T-helper 17 cell (primary cell): ENCODE data around the gene KIF1A. TPM values are rescaled to one million over a fixed set of nuclear protein-coding genes. Genes with fewer than 3 reads are reported as not detected.
A peak's percentile ranks its signal among the peaks of the same experiment; 100 is the strongest.
"Not testable (repeated sequence)": the region's sequence is repeated elsewhere in the genome, so short reads cannot be mapped to it uniquely, and the experiment has no call there.

ENCODE experiments used
- ATAC-seq: fragments of 150-1000 bp; cut with Tn5 transposase; 2 replicates; pipeline ENCODE4 v1.10.0; 2021; ENCODE audit warnings: mild to moderate bottlenecking, moderate library complexity
- DNase-seq, 3 donors: peaks; one replicate each; pipeline versions ENCODE4 v3.0.0 to v3.0.0-alpha.2; 2020 to 2021
- H3K9me3 ChIP-seq: one replicate; pipeline ENCODE4 v1.7.0; 2013; ENCODE audit warnings: low read length, mild to moderate bottlenecking; ENCODE audit not compliant: control insufficient read depth, poor library complexity, severe bottlenecking
- H3K27ac Mint-ChIP-seq: one replicate; pipeline ENCODE4 v1.8.0; 2022; ENCODE audit warnings: mild to moderate bottlenecking, moderate library complexity, mixed read lengths
- H3K27me3 Mint-ChIP-seq: one replicate; pipeline ENCODE4 v1.8.0; 2022; ENCODE audit warnings: mixed read lengths
- H3K36me3 Mint-ChIP-seq: one replicate; pipeline ENCODE4 v1.8.0; 2022; ENCODE audit warnings: low read depth, mixed read lengths
- H3K4me1 Mint-ChIP-seq: one replicate; pipeline ENCODE4 v1.8.0; 2022; ENCODE audit warnings: mild to moderate bottlenecking, mixed read lengths
- H3K4me3 Mint-ChIP-seq: one replicate; pipeline ENCODE4 v1.8.0; 2022; ENCODE audit warnings: mild to moderate bottlenecking, moderate library complexity, mixed read lengths
- total RNA-seq, 4 donors: library from RNA in 2 of 4; stranded (reverse) in 2 of 4; gene quantifications; one replicate each; pipeline ENCODE4 v1.2.3 and lab custom pipeline; 2022 to 2026

KIF1A gene
- total RNA-seq, 2 donors from 2014 or later = 0.18 TPM; not detected in 1

DNA sequence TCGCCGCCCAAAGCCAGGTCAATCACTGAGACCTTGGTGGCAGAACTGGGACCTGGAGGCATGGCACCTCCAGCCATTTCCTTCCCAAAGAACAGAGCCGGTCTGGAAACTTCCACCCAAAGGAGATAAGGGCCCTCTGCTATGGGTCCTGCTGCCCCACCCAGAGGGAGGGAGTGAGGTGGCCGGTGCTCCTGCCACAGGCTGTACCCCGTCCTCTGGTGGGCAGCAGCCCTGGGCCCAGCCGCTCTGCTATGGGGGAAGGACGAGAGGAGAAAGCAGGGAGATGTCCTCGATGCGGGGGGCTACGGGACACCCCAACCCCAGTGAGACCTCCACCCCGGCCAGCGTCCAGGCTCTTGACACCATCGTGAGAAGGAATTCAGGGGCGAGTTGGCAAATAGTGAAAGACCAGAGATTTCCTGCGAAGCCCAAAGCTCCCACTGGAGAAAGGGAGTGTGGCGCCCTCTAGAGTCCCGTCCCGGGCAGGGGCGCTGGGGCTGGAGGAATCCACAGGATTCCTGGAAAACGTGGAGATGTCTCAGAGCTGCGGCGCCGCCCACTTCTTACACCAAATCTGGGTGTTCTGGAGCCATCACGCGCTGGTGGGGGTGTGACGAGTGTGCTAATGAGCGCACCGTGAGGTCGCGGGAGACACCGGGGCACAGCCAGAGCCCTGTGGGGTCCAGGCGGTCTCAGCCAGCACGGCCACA lies 121.0 kb downstream of the KIF1A start:
- not testable (repeated sequence) for H3K4me1 Mint-ChIP-seq, ATAC-seq, H3K27me3 Mint-ChIP-seq, H3K9me3 ChIP-seq, DNase-seq, H3K4me3 Mint-ChIP-seq, H3K36me3 Mint-ChIP-seq, H3K27ac Mint-ChIP-seq

DNA sequence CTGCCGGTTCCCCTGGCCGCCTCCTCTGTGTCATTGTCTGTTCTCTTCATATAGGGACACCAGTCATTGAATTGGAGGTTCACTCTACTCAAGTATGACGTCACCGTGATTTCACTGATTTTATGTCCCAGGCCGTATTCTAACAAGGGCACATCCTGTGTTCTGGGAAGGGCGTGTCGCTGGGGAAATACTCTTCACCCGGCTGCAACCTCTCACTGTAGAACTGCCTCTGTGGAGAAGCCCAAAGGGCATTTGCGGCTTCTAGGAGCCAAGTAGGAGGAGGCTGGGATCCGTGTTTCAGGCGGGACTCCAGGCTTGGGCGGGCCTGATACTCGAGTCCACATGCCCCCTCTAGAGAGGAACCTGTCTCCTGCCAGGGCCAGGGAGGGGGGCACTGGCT lies 123.5 kb downstream of the KIF1A start:
- not testable (repeated sequence) for ATAC-seq, H3K4me1 Mint-ChIP-seq, H3K9me3 ChIP-seq, H3K27ac Mint-ChIP-seq, H3K4me3 Mint-ChIP-seq, DNase-seq, H3K27me3 Mint-ChIP-seq, H3K36me3 Mint-ChIP-seq

DNA sequence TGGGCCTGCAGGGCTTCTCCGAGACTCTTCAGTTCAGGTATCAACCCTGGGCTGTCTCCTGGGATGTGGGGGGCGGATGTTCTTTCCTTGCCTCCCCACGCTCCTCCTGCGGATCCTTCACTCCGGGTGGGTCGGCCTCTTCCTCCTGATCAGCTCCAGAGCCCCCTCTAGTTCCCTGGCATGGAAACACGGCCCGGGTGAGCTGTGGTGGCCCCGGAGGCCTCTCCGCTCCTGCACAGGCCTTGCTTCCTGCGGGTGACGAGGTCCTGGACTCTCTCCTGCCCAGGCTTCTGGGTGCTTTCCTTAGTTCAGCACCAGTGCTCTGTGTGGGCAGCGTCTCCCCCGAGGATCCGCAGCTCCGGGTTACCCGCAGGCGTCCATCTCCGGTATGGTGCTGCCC lies 124.4 kb downstream of the KIF1A start:
- not testable (repeated sequence) for H3K4me1 Mint-ChIP-seq, H3K27me3 Mint-ChIP-seq, H3K36me3 Mint-ChIP-seq, H3K4me3 Mint-ChIP-seq, ATAC-seq, H3K27ac Mint-ChIP-seq, H3K9me3 ChIP-seq, DNase-seq

DNA sequence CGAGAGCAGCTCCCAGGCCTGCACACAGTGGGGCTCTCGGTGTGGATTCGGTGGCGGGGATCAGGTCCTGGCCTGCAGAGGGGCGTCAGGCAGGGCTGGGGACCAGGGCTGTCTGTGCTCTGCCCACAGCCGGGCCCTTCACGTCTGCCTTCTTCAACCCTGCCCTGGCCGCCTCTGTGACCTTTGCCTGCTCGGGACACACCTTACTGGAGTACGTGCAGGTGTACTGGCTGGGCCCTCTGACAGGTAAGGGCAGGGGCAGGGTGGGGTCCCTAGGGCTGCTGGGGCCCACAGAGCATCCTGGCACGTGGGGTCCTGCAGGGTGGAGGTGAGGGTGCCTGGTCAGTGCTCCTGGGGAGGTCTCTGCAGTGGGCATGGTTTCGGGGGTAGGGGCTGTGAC lies 125.7 kb downstream of the KIF1A start:
- not testable (repeated sequence) for H3K36me3 Mint-ChIP-seq, DNase-seq, H3K4me3 Mint-ChIP-seq, ATAC-seq, H3K27ac Mint-ChIP-seq, H3K4me1 Mint-ChIP-seq, H3K9me3 ChIP-seq, H3K27me3 Mint-ChIP-seq

DNA sequence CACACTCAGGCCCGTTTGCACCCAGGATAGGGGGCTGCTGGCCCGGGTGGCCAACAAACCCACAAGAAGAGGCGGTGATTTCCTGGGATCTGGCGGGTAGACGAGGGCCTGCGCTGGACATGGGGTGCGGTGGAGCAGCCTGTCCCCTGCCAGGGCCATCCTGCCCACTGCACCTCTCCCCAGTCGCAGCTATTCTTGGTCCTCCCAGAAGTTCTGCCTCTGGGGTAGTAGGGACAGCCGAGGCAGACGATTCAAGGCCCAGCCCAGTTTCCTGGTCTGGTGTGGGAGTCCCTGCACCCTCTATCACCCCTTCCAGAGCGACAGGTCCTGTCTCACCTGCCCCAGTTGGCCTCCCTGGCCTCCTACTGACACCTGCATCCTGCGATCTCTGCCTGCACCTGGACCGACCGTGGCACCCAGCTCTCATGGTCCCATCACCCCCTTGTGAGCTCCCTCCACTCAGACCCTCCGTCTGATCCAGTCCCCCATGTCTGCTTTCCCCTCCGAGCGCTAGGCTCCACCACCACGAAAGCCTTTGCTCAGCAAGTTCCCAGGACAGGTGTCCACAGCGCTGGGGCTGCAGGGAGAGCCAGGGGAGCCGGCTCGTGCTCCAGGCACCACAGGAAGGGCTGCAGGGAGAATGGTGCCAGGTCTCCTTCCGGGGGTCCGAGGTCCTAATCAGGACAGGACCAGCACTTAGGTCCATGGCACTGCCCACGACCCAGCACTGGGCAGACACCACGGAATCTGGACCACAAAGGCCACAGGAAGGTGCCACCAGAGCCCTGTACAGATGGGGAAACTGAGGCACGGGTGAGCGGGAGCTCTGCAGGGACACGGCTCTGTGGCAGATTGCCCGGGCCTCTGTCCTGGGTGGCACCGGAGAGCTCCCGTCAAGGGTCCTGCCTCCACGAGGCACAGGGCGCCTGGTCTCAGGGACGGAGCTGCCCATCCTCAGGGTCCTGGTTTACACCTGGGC lies 127.1 kb downstream of the KIF1A start:
- H3K27ac Mint-ChIP-seq, H3K36me3 Mint-ChIP-seq, H3K4me1 Mint-ChIP-seq, H3K9me3 ChIP-seq, ATAC-seq, DNase-seq, H3K4me3 Mint-ChIP-seq, H3K27me3 Mint-ChIP-seq: not testable (repeated sequence)

DNA sequence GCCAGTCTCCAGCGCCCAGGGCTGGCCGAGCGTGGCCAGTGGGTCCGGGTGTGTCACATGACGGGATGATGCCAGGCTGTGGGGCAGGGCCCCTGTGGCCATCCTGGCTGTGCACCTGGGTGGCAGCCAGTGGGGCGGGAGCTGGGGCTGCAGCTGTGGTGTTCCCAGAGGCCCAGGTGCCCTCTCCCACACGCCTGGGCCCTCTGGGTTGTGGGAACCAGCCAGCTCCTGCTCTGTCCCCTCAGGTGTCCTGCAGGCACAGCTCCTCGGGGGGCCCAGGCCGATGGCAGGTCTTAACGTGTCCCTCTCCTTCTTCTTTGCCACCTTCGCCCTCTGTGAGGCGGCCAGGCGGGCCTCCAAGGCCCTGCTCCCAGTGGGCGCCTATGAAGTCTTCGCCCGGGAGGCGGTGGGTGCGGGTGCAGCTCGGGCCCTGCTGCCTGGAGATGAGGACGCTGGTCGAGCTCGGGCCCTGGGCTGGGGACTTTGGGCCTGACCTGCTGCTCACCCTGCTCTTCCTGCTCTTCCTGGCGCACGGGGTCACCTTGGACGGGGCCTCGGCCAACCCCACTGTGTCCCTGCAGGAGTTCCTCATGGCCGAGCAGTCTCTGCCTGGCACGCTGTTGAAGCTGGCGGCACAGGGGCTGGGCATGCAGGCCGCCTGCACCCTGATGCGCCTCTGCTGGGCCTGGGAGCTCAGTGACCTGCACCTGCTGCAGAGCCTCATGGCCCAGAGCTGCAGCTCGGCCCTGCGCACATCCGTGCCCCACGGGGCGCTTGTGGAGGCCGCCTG lies 128.2 kb downstream of the KIF1A start, which contains the start of gene AQP12A:
Gene AQP12A, plus strand, starts transcription at position 236 of the 790 bp plus-strand sequence. Its CDS starts 48 bp downstream, at position 284.
- not testable (repeated sequence) for H3K4me1 Mint-ChIP-seq, H3K27me3 Mint-ChIP-seq, H3K4me3 Mint-ChIP-seq, H3K9me3 ChIP-seq, DNase-seq, H3K36me3 Mint-ChIP-seq, H3K27ac Mint-ChIP-seq, ATAC-seq

DNA sequence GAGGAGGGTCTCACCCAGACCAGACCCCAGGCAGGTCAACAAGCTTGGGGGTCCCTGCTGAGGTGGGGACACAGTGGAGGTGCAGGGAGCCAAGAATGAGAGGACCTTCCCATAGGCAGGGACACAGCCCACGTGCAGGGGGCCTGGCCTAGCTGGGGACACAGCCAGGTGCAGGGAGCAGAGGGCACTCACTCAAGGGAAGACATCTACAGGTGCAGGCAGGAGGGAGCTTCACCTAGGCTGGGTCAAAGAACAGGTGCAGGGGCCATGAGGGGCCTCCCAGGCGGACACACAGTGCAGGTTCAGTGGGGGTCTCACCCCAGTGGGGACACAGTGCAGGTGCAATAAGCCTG lies 129.0 kb downstream of the KIF1A start:
- not testable (repeated sequence) for H3K27me3 Mint-ChIP-seq, H3K9me3 ChIP-seq, H3K4me3 Mint-ChIP-seq, H3K36me3 Mint-ChIP-seq, H3K4me1 Mint-ChIP-seq, DNase-seq, ATAC-seq, H3K27ac Mint-ChIP-seq

DNA sequence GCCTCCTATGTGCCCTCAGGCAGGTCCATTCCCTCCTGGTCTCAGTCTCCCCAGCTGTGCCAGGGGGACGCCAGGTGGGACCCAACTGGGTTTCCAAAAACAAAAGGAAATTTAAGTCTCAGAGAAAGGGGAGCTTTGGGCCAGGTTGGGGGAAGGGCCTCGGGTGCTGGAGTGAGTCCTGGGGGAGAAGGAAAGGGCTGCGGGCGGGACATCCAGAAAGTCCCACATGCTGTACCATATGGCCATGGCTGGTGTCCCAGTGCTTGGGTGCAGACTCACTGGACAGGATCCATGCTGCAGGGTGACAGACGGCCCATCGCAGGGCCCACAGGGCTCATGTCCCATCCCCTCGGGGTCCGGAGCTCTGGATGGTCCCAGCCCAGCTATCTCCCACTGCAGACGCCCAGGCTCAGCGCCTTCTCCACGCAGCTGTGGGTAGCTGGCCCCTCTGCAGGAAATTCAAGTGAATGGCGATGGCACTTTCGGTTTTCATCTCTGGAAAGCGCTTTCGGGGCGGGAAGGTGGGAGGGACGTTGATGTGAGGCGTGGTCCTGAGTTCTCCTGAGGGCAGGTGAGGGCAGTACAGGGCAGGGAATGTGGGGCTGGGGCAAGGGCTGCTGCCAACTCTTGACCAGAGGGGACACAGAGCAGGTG lies 129.5 kb downstream of the KIF1A start:
- not testable (repeated sequence) for H3K27me3 Mint-ChIP-seq

DNA sequence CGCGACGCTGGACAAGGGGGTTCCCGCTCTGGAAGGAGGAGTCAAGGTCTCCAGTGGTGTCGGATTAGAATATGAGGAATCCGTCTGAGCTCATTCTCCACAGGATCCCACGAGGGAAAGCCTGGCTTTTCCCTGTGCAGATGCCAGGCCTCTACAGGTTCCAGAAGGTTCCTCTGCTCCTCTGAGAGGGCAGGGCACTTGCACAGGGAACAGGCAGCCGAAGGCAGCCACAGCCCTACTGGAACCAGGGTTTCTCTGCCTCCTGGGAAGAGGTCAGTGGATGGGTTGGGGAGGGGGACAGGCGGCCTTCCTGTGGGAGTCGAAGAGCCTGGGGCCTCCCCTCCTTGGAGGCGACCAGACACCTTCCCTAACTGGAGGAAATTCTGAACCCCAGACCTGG lies 130.0 kb downstream of the KIF1A start:
- H3K27me3 Mint-ChIP-seq = no peaks in the 10 kb centered on the region
- H3K27ac Mint-ChIP-seq = no peak overlapping the region
- H3K4me1 Mint-ChIP-seq = no peaks in the 10 kb centered on the region
- no peak overlapping the region for H3K4me3 Mint-ChIP-seq
- ATAC-seq = no peak
- H3K9me3 ChIP-seq = no peaks in the 10 kb centered on the region
- no peak for DNase-seq
- H3K36me3 Mint-ChIP-seq = no peaks in the 10 kb centered on the region

More for the DNA sequence above, 129.5 kb downstream of the KIF1A start:
- not testable (repeated sequence) for H3K36me3 Mint-ChIP-seq, H3K4me1 Mint-ChIP-seq, DNase-seq, H3K9me3 ChIP-seq, H3K27ac Mint-ChIP-seq, H3K4me3 Mint-ChIP-seq
- peak; percentile 44 for ATAC-seq

DNA sequence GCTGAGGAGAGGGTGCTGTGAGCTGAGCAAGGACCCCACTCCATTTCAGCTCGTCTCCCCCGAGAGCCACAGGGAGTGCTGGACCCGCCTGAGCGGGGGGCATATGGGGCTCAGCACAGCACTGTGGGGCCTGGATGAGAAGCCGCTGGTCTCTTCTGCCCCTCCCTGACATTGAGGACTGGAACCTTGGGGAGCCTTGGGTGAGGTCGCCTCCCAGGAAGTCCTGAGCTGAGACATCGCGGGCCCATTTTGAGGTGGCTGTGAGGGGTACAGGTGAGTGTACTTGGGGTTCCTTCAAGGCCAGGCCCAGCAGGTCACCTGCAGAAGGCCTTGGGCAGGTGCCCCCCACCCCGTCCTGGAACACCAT lies 131.5 kb downstream of the KIF1A start:
- Mint-ChIP-seq H3K4me1 (peaks cover 3% of the 10 kb centered on the region), H3K27ac (no peak overlapping the region), H3K4me3 (no peak overlapping the region), H3K36me3 (no peaks in the 10 kb centered on the region), H3K27me3 (no peaks in the 10 kb centered on the region)
- DNase-seq (no peak), ATAC-seq (no peak)
- no peaks in the 10 kb centered on the region for H3K9me3 ChIP-seq

DNA sequence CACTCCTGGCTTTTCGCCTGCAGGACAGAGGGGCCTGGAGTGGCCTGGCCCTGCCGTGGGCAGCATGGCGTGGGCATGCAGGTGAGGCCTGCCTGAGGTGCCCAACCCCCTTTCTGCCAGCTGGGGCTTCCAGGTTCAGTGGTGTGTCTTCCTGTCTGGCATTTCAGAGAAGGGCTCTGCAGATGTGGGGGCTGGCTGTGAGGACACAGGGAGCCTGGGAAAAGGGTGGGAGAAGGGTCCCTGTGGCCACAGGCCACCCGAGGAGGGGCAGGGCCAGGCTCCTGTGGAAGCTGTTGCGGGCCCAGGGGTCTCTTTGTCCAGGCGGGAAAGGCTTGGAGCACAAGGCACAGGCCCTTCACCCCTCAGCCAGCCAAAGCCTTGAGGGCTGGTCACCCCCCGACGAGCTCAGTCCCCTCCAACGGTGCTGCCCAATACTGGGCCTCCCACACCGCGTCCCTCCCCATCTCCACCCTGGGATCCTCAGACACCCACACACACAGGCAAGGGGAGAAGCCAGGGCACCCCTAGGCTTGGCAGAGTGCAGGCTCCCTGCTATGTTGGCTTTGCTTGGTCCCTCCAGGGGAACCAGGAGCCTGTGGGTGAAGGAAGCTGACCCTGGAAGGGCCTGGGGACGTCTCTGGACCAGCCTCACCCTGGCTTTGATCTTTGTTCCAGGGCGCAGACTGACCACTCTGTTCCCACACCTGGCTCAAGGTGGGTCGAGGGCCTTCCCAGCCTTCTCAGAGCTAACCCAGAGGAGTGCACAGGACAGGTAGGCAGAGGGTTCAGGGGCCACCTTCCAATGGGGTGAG lies 132.1 kb downstream of the KIF1A start:
- Mint-ChIP-seq H3K27me3 (no peaks in the 10 kb centered on the region), H3K4me1 (peaks cover 3% of the 10 kb centered on the region)
- ATAC-seq = no peak

DNA sequence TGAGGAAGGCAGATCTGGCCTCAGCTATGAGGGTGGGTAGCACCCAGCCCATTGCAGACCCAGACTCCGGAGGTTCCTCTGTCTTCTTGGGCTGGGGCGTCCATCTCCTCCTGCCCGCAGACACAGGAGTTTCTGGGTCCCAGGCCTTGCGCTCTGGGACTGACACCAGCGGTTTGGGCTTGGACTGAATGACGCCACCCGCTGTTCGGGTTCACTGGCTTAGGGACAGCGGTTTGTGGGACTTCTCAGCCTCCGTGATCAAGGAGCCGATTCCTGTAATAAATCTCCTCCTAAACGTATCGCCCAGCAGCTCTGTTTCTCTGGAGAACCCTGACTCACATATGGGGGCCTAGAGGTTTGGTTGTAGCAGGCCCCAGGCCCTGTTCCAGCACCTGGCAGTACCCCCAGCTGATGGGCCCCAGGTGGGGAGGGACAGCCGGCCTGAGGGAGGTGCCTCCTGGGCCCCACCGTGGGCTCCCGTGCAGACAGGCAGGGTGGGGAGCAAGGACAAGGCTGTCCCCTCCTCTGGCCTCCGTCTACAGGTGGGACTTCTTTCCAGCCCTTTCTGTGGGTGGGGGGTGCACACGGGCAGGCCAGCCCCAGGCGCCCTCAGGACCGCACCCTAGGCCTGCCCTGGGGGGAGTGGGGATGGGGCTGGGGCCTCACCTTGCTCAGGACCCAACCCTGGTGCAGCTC lies 132.8 kb downstream of the KIF1A start:
- Mint-ChIP-seq H3K4me1 (peaks cover 3% of the 10 kb centered on the region), H3K36me3 (no peaks in the 10 kb centered on the region), H3K27ac (no peak overlapping the region), H3K4me3 (no peak overlapping the region), H3K27me3 (no peaks in the 10 kb centered on the region)
- no peaks in the 10 kb centered on the region for H3K9me3 ChIP-seq
- DNase-seq = no peak
- ATAC-seq = no peak

More for the DNA sequence above, 132.1 kb downstream of the KIF1A start:
- no peaks in the 10 kb centered on the region for H3K9me3 ChIP-seq
- no peak for DNase-seq
- Mint-ChIP-seq H3K4me3 (no peak overlapping the region), H3K36me3 (no peaks in the 10 kb centered on the region), H3K27ac (no peak overlapping the region)
